GM21723 (cell line): ENCODE data around the gene ICA1L.

Experiments used
- ATAC-seq: cut with Tn5 transposase; IDR thresholded peaks from one replicate; pipeline ENCODE4 v1.9.1; 2021; ENCODE audit warnings: mild to moderate bottlenecking, moderate library complexity; ENCODE audit not compliant: unreplicated experiment

ICA1L gene

DNA sequence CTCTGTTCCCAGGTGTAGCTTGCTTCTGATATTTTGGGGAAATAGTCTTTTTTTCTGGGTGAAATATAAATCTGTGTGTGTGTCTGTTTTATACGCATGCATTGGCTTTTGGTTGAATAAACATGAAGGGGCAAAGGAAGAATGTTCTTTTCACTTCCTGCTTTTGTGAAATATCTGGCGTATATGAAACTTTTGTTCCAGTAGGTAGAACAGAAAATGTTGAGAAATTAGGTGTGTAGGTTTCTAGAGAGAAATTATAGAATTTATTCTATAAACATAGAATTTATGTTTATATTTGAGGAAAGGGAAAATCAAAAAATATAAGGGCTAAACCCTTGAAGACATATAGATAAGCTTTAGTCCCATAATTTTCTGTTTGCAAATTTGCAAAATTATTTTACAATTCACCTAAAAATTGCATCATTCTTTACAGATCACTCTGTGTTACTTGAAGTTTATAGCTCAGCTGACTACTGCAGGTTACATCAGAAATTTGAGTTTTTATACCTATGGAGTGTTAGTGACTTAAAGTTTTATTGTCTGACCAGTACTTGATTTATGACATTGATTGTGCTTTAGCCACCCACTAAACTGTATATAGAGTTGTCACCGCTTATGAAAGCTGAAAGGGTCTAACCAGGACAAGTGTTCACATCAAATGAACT, 120.7 kb downstream of the ICA1L start:
- ATAC-seq, result peak; percentile 63

DNA sequence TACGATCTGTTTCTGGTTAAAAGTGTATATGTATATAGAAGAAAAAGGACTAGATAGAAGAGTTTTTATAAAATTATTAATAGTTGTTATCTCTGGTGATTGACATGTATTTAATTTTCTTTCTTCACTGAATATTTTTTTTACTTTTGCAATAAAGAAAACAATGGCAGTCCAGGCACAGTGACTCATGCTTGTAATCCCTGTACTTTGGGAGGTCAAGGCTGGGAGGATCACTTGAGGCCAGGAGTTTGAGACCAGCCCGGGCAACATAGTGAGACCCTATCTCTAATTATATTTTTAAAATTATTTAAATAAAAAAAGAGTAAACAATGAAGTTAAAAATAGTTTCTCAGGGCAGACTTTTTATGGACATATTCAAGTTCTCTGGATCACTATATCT, 122.1 kb downstream of the ICA1L start:
- ATAC-seq, result no peak

DNA sequence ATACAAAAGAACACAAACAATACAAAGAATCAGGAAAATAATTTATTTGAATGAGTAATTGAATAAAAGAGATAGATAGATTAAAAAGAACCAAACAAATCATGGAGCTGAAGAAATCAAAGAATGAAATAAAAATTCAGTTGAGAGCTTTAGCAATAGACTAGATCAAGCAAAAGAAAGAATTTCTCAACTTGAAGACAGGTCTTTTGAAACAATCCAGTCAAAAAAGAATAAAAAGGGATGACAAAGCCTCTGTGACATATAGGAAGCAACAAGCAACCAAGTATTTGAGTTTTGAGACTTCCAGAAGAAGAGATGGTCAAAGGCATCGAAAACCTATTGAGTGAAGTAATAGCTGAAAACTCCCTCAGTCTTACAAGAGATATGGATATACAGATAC, 128.0 kb downstream of the ICA1L start:
- no peak for ATAC-seq

DNA sequence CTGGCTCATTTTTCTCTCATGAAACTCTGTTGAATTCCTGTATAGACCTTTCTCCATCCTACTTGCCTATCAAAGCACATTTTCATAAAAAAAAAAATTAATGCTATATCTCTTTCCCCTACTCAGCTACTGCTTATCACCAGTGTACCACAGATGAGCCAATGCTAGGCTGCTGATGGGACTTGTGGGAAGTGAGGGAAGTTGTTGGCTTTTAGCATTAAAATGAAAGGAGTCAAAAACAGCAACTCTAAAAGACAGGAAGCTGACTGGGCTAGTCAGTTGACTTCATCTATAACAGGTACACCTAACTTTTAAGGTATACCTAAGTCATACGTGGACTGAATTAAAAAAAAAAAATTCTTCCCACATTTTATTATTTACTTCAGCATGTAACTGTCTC, 134.7 kb downstream of the ICA1L start:
- ATAC-seq, result no peak

DNA sequence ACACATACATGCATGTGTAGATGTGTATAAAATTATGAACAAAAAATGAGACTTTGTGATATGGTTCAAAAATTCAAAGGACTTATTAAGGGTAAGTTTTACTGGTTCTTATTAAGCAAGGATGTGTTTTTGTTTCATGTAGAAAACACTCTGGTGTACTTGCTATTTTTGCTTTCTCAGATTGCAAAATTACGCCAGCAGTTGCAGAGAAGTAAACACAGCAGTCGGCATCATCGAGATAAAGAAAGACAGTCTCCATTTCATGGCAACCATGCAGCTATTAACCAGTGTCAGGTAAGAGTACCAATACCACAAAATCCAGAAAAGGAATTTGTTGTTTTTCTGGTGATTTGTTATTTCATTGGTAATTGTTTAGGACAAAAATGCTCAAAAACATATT, 145.5 kb downstream of the ICA1L start:
- ATAC-seq, result no peak

DNA sequence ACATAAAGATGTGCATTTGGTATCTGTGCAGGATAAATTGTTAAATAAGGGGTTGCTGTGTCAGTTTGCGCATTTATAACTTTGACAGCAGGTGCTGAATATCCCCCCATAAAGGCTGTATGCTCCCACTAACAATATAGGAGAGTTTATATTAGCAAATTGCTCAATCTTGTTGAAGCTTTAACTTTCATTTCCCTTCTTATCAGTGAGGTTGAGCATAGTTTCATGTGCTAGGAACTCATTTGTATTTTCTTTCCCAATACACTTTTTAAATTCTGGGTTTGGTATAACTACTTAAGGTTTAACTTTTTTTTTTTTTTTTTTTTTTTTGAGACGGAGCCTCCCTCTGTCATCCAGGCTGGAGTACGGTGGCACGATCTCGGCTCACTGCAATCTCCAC, 147.8 kb downstream of the ICA1L start:
- ATAC-seq, result no peak
